ENCODE data around the gene PTRH2. TPM values are rescaled to one million over a fixed set of nuclear protein-coding genes. Genes with fewer than 3 reads are reported as not detected.
"Not testable (repeated sequence)": the region's sequence is repeated elsewhere in the genome, so short reads cannot be mapped to it uniquely, and the experiment has no call there.

PTRH2 gene
- polyA plus RNA-seq (ENCODE audit: insufficient read depth in 1 of 5, insufficient read length in 5 of 5, low replicate concordance in 1 of 5): 10 to 100 TPM; 20.8 to 23.1 (median 22.6) TPM
- long read RNA-seq, donor 1, full-length matches to known transcripts: 36 of 401 reads
- long read RNA-seq, donor 1, partial matches to known transcripts: 365 of 401 reads
- long read RNA-seq, donor 1, other reads (novel, unspliced or antisense): 0 of 401 reads
- long read RNA-seq, donor 2, full-length matches to known transcripts: 13 of 13 reads
- long read RNA-seq, donor 2, partial matches to known transcripts: 0 of 13 reads
- long read RNA-seq, donor 2, other reads (novel, unspliced or antisense): 0 of 13 reads
- long read RNA-seq, donor 3, full-length matches to known transcripts: 29 of 29 reads
- long read RNA-seq, donor 3, partial matches to known transcripts: 0 of 29 reads
- long read RNA-seq, donor 3, other reads (novel, unspliced or antisense): 0 of 29 reads
- long read RNA-seq, donor 4, full-length matches to known transcripts: 18 of 18 reads
- long read RNA-seq, donor 4, partial matches to known transcripts: 0 of 18 reads
- long read RNA-seq, donor 4, other reads (novel, unspliced or antisense): 0 of 18 reads
- long read RNA-seq, donor 5, full-length matches to known transcripts: 42 of 114 reads
- long read RNA-seq, donor 5, partial matches to known transcripts: 52 of 114 reads
- long read RNA-seq, donor 5, other reads (novel, unspliced or antisense): 20 of 114 reads
- long read RNA-seq, donor 6, full-length matches to known transcripts: 37 of 132 reads
- long read RNA-seq, donor 6, partial matches to known transcripts: 84 of 132 reads
- long read RNA-seq, donor 6, other reads (novel, unspliced or antisense): 11 of 132 reads
- long read RNA-seq, donor 7, full-length matches to known transcripts: 14 of 47 reads
- long read RNA-seq, donor 7, partial matches to known transcripts: 14 of 47 reads
- long read RNA-seq, donor 7, other reads (novel, unspliced or antisense): 19 of 47 reads
- long read RNA-seq, donor 8, full-length matches to known transcripts: 7 of 26 reads
- long read RNA-seq, donor 8, partial matches to known transcripts: 19 of 26 reads
- long read RNA-seq, donor 8, other reads (novel, unspliced or antisense): 0 of 26 reads

DNA sequence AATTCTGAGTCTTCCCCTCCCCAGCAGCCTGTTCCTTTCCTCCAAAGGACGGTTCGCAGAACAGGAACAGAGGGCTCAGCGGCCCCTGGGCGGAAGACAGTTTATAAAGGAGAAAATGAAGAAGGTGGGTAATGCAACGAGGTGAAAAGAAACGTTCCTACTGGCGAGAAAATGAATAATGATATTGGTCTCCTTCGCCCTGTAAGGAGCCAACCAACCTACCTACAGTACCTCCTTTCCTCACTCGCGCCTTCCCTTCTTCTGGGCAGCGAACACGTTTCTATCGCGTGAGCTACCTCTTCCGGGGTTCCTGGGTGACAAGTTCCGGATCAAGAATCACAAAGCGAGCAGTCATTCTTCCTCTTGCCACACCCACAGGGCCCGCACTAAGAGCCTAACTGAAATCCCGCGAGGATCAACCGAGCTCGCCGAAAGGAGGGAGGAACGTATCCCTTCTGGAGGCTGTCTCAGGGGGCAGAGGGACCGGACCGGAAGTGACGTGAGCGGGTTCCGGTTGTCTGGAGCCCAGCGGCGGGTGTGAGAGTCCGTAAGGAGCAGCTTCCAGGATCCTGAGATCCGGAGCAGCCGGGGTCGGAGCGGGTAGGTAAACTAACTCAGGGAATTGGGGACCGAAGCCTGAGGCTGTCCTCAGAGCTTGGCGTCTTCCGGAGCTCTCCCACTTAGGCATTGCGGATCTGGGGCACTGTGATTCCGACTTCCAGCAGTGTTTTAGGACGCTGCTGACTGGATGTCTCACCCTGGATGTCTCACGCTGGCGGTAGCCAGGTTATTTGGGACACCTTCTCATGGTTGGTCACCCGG lies at the start of gene PTRH2, which contains the start of gene VMP1:
Gene PTRH2, minus strand, starts transcription at position 282 of the 822 bp plus-strand sequence. CDS start 9,452 bp downstream, outside the sequence.
Gene VMP1, plus strand, starts transcription at position 506 of the 822 bp plus-strand sequence. CDS start 23,793 bp downstream, outside the sequence.
- peak; percentile 97 to 98 for DNase-seq

DNA sequence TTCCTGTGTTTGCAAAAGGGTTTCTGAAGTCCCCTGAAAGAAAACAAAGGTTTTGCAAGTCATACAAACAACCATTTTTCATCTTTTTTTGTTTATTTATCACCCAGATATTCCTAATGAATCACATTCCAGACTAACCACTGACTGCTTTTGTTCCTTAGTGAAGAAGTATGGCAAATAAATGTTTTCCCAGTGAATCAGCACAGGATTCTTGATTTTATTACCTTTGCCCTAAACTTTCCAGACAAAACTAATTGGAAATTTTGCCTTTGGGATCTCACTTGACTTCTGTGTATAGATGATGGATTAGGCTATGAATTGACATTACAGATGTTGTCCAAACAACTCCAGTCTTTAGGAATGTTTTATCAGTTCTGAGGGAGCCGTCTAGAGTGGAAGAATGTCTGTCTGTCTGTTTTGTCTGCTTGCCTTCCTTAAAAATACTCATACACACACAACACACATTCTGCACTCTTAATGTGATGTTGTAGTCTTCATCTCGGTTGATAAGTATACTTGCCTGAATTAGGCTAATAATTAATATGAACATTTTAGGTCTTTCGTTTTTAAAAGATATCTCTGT lies 49.1 kb upstream of the PTRH2 start:
- no peak for DNase-seq

DNA sequence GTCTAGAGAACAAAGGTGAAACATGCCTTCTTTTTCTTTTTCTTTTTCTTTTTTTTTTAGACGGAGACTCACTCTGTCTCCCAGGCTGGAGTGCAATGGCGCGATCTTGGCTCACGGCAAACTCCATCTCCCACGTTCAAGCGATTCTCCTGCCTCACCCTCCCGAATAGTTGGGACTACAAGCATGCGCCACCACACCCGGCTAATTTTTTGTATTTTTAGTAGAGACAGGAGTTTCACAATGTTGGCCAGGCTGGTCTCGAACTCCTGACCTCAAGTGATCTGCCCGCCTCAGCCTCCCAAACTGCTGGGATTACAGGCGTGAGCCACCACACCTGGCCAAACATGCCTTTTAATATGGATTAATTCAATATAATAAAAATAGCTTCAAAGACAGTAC lies 47.8 kb upstream of the PTRH2 start:
- not testable (repeated sequence) for DNase-seq

DNA sequence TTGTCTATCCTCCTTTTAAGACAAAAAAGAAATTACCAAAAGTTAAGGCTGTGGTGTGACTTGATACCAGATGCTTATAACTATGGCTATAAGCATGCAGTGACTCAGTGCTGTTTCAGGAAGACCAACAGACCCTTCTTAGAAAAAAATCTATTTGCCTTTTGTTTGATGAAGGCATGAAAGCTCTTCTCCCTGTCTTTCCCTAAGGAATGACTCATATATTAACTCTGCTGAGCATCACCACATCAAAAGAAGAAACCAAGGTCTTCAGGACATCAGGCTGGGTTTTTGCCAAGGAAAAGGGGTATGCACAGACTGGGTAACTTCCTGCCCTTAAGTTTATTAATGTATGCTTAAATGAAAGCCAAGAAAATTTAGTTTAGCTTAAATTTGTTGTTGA lies 47.3 kb upstream of the PTRH2 start:
- DNase-seq: peak in 1 of 2 donors; percentile 21

DNA sequence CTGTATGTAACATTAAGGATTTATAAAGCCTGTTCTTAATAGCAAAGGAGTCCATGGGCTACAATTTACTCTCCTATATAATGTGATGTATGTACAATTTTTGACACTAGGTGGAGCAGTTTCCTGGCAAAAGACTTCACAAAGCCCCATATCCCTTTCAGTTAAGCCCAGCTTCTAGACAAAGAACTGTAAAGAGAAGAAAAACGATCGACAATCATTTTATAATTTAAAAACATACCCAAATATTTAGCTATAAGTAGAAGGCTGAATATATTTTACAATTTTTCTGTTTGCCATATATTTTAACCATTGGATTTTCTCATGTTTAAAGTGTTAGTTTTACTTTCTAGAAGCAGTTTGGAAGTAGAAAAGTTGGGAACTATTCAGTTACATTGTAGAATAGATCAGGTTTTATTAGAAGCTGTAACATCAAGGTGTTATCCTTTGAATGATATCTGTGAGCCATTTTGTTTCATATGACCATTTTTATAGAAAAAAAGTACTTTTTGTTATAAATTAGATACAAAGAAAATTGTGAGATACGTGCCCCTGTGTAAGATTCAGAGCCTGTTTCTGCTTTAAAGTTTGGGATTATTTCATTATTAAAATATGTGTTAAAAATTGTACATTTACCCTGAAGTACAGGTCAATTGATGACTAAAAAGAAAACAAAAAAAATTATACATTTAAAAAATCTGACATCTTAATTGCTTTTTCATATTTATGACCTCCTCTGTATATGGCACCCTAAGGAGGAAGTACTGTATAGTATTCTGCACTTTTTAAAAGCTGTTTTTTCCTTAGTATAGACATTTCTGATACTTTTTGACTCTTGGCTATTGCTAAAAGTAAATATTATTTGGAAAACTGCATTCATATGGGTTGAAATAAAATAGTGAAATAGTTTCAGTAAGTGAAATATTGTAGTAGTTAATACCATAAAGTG lies 46.6 kb upstream of the PTRH2 start:
- DNase-seq: peak; percentile 75 to 87

DNA sequence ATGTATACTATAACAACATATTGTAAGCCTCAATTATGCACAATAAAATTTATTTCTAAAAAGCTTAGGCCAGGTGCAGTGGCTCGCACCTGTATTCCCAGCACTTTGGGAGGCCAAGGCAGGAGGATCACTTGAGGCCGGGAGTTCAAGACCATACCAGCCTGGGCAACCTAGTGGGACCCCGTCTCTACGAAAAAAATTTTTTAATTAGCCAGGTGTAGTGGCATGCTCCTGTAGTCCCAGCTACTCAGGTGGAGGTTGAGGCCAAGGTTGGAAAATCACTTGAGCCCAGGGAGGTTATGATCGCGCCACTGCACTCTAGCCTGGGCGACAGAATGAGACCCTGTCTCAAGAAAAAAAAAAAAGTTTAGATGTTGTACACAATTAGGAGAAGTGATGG lies 45.7 kb upstream of the PTRH2 start:
- DNase-seq: no peak

DNA sequence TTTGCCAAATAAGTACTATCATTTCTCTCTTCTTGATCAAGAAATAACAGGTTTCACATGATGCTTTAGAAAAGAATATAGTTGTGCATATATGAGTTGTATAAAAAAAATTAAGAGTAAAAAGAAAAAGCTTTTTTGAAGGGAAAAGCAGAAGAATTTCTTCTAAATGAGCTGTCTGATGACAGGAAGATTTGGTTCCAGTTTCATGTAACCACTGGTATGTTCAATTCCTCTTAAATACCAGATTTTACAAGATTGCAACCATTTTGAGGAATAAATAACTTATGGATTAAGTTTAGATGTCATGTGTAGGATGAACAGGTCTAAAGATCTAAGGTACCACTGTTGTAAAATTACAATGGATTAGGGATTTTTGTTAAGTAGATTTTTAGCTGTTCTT lies 45.2 kb upstream of the PTRH2 start:
- no peak for DNase-seq

DNA sequence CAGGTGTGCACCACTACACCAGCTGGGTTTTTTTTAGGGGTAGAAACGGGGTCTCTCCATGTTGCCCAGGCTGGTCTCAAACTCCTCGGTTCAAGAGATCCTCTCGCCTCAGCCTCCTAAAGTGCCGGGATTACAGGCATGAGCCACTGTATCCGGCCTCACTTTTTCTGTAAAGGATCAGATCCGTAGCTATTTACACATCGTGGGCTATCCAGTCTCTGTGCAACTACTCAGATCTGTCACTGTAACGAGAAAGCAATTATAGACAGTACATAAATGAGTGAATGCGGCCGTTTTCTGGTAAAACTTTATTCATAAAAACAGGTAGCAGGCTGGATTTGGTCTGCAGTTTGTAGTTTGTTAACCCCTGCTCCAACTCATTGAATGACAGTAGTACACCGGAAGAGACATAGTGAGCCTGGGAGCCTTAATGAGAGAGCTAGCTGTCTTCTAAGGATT lies 44.8 kb upstream of the PTRH2 start:
- no peak for DNase-seq

DNA sequence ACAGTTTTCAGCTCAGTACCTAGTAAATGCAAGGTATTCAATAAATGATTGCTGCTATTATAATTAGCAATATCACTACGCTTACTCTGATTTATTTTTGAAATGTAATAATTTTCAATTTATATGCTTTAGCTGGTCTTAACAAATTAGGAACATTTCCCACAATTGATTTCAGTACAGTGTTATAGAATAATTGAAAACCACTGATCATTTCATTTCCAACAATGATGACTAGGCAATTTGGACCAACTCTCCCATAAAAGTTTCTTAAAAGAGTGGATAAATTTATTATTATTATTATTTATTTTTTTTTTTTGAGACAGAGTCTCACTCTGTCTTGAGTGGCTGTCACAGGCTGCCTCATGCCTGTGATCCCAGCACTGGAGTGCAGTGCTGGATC lies 41.4 kb upstream of the PTRH2 start:
- no peak for DNase-seq

DNA sequence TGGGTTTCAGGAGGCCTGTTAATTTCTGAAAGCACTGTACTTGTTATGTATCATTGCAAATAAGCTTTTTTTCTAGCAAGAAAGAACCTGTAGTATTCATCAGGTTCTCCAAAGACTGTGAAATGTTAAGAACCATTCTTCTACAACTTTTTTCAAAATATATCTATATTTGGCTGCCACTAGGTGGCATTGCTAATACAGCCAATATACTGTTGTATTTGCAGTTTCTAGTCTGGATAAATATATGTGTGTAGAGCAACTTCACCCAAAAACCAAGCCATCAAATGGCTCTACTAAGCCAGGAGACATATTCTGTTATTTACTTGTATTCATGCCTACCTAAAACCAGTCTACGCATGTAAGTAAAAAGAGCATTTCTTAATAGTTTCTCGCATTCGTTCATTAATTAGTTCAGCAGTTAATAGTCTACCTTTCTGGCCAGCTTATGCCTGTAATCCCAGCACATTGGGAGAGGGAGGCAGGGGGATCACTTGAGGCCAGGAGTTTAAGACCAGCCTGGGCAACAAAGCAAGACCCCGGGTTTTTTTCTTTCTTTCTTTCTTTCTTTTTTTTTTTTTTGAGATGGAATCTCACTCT lies 39.7 kb upstream of the PTRH2 start:
- DNase-seq: no peak

DNA sequence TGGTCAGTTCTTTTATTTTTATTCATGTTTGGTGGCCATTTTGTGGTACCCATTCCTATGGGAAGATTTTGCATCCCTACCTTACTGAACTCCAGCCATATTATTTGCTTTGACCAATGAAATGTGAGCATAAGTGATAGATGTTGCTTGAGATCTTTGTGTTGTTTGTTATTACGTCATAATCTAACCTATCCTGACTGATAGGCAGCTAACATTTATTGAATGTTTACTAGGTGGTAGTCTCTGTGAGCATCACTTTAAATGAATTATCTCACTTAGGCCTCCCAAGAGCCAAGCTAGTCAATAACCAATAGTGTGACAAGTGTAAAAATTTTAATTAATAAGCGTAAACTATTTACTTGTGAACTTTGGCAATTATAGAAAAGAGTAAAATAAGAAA lies 37.8 kb upstream of the PTRH2 start:
- no peak for DNase-seq

DNA sequence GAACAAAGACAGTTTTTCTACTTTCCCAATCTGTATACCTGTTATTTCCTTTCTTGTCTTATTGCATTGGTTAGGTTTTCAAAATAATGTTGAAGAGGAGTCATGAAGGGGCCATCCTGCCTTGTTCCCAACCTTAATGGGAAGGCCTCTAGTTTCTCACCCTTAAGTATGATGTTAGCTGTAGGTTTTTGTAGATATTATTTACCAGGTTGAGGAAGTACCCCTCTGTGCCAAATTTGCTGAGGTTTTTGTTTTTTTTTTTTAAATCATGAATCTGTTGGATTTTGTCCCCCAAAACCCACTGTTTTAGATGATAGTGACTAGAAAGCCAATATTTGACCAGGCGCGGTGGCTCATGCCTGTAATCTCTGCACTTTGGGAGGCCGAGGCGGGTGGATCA lies 36.6 kb upstream of the PTRH2 start:
- DNase-seq: no peak

DNA sequence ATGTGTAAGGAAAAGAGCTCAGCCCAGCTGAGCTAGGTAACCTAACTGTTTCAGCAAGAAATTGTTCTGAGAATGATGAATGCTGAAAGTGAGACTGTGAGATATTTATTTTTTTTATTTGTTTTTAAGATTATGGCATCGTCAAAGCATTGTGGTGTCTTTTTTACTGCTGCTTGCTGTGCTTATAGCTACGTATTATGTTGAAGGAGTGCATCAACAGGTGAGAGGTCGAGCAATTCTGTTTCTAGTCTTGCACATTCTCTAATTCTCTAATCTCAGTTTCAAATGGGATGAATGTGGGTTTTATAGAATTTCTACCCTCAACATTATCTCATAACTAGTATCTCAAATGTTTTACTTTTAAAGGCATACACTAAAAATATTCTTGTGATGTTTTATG lies 30.1 kb upstream of the PTRH2 start:
- no peak for DNase-seq

DNA sequence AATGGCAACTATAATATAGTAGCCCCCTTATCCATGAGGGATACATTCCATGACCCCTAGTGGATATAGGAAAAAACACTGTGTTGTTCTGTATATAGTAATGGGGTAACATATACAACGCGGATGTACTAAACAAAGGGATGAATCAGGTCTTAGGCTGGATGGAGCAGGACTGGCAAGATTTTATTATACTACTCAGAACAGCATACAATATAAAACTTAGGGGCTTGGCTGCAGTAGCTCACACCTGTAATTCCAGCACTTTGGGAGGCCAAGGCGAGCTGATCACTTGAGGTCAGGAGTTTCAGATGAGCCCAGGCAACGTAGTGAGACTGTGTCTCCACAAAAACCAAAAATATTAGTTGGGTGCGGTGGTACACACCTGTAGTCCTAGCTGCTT lies 27.0 kb upstream of the PTRH2 start:
- DNase-seq: no peak

DNA sequence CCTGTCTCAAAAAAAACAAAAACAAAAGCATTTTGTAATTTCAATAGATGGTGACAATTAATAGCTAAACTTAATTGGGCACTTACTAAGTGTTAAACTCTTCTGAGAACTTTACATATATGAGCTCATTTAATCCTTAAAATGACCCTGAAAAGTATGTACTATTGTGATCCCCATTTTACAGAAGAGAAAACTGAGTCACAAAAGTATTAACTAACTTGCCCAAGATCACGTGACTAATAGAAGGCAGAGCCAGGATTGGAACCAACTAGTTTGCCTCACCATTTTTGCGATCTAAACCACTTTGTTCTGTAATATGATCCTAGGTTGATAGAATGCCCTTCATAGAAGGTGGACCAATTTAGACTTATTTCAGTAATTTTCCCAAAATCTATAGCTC lies 26.5 kb upstream of the PTRH2 start:
- DNase-seq: no peak

DNA sequence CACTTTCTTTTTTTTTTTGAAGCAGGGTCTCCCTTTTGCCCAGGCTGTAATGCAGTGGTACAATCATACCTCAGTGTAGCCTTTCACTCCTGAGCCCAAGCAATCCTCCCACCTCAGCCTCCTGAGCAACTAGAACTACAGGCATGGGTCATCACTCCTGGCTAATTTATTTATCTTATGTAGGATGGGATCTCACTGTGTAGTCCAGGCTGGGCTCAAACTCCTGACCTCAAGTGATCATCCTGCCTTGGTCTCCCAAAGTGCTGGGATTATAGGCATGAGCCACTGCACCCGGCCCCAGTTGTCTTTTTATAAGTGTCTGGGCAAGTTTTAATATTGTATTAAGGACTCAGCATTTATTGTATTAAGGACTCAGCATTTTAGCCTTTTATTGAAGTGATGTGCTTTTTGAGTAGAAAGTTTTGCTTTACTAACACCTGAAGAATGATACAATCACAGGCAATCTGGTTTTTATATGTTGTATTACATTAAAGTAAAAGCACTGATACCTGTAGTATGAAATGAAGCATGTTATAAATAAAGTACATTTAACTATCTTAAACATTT lies 23.1 kb upstream of the PTRH2 start:
- no peak for DNase-seq

DNA sequence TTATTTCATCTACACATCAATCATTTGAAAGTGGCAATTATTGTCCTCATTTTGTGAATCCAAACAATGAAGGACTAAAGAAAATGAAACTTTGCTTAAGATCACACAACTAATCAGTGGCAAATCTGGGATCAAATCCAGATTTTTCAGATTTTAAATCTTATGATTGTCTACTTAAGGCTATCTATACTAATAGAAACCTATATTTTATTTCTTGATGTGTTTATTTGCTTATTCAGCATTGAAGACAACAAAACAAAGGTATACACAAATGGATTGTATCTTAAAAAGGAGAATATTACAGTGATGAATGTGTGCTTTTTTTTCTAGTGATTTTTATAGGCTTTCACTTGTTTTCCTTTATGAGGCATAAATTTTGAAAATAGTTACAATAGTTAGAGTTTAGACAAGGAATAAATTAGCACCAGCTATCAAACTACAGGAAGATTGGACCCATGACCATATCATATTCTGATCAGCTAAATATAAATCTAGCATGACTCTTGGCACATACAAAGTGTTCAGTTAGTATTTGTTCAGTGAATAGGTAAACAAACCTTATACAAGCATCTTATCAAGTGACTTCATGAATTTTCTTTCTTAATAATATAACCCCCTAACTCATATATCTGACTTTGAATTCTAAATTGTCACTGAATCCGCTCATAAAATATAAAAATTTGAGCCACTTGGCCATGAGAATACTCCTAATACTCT lies 20.7 kb upstream of the PTRH2 start:
- no peak for DNase-seq

DNA sequence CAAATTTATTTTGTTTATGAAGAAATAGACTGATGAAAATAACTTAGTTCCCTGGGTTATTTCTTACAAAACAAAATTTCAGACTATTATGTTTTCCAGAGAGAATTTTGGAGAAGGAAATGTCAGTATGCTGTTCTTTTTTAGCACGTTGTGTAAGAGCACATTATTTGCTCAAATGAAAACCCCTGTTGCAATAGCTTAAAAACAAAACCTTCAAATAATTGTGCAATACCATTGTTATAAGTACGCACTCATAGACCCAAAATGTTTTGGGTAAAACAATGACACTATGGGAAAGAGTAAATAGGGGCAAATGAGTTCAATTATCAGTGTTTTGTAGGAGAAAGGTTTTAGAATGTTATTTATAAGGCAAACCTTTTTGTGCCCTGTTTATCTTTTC lies 18.5 kb upstream of the PTRH2 start:
- DNase-seq: peak; percentile 36 to 61
